HEK293 (cell line): ENCODE results near the gene SSR1.

ENCODE experiments used
- CTCF ChIA-PET: fragments of 350-600 bp; formaldehyde crosslinking; extraction: SDS; loops from one replicate; lab custom pipeline; 2021; ENCODE audit warnings: antibody characterized with exemption; lab: Yijun Ruan, JAX
- POLR2A ChIA-PET: fragments of 300-600 bp; formaldehyde crosslinking; extraction: SDS; loops from one replicate; lab custom pipeline; 2020; ENCODE audit warnings: antibody characterized with exemption, inconsistent platforms; lab: Yijun Ruan, JAX
- H3K27ac ChIP-seq: fragments of 200-500 bp; sonication (Bioruptor generic); 2 replicates; pipeline ENCODE4 v1.5.1; 2014; ENCODE audit warnings: low read depth, low read length, control low read depth, inconsistent platforms; ENCODE audit errors: extremely low read depth
- H3K36me3 ChIP-seq, 2 experiments: fragments of 200-500 bp in 1 of 2; sonication (Bioruptor generic) in 1 of 2; 1 replicate in 1 of 2; 2 replicates in 1 of 2; pipeline ENCODE4 v1.5.1; 2014 to 2017; ENCODE audit warnings: inconsistent platforms in 2 of 2, low read length in 2 of 2; ENCODE audit not compliant: control insufficient read depth in 2 of 2, insufficient read depth in 1 of 2
- H3K4me1 ChIP-seq: fragments of 200-500 bp; sonication (Bioruptor generic); 2 replicates; pipeline ENCODE4 v1.5.1; 2014; ENCODE audit warnings: mild to moderate bottlenecking, low read length, inconsistent platforms; ENCODE audit not compliant: control insufficient read depth, insufficient read depth
- H3K4me3 ChIP-seq: 2 replicates; pipeline ENCODE4 v1.5.1; 2011; ENCODE audit warnings: low read depth, mild to moderate bottlenecking, control low read depth, low read length, moderate library complexity
- H3K9me3 ChIP-seq: fragments of 200-500 bp; sonication (Bioruptor generic); 2 replicates; pipeline ENCODE4 v1.5.1; 2014; ENCODE audit warnings: low read depth, low read length, inconsistent platforms; ENCODE audit not compliant: control insufficient read depth, insufficient read depth
- EGR2 ChIP-seq: fragments of 450-650 bp; formaldehyde crosslinking; IDR thresholded peaks from 2 replicates; pipeline ENCODE4 v1.5.1; 2016; ENCODE audit warnings: low read depth, missing biosample characterization, missing genetic modification characterization
- IKZF3 ChIP-seq: fragments of 450-650 bp; IDR thresholded peaks from 2 replicates; pipeline ENCODE4 v1.5.0; 2018; ENCODE audit warnings: missing biosample characterization, mild to moderate bottlenecking, missing genetic modification characterization, moderate library complexity
- KLF1 ChIP-seq: fragments of 450-650 bp; formaldehyde crosslinking; IDR thresholded peaks from 2 replicates; pipeline ENCODE4 v1.5.1; 2016; ENCODE audit warnings: missing biosample characterization, missing genetic modification characterization
- KLF17 ChIP-seq: fragments of 450-650 bp; formaldehyde crosslinking; IDR thresholded peaks from 2 replicates; pipeline ENCODE4 v1.5.1; 2016; ENCODE audit warnings: missing biosample characterization, missing genetic modification characterization
- KLF8 ChIP-seq: fragments of 450-650 bp; formaldehyde crosslinking; IDR thresholded peaks from 2 replicates; pipeline ENCODE4 v1.5.1; 2016; ENCODE audit warnings: missing biosample characterization, missing genetic modification characterization
- KLF9 ChIP-seq: fragments of 450-650 bp; formaldehyde crosslinking; IDR thresholded peaks from 2 replicates; pipeline ENCODE4 v1.5.1; 2016; ENCODE audit warnings: missing biosample characterization, missing genetic modification characterization, low read depth
- PATZ1 ChIP-seq: fragments of 450-650 bp; formaldehyde crosslinking; IDR thresholded peaks from 2 replicates; pipeline ENCODE4 v1.5.1; 2016; ENCODE audit warnings: missing biosample characterization, missing genetic modification characterization
- WT1 ChIP-seq: fragments of 450-650 bp; formaldehyde crosslinking; IDR thresholded peaks from 2 replicates; pipeline ENCODE4 v1.5.1; 2016; ENCODE audit warnings: missing biosample characterization, missing genetic modification characterization
- YY1 ChIP-seq: fragments of 450-650 bp; formaldehyde crosslinking; IDR thresholded peaks from 2 replicates; pipeline ENCODE4 v1.5.1; 2018; ENCODE audit warnings: missing biosample characterization, missing genetic modification characterization
- YY2 ChIP-seq: fragments of 450-650 bp; formaldehyde crosslinking; IDR thresholded peaks from 2 replicates; pipeline ENCODE4 v1.5.1; 2016; ENCODE audit warnings: missing biosample characterization, missing genetic modification characterization
- ZBTB17 ChIP-seq: fragments of 450-650 bp; formaldehyde crosslinking; IDR thresholded peaks from 2 replicates; pipeline ENCODE4 v1.5.1; 2016; ENCODE audit warnings: missing biosample characterization, missing genetic modification characterization
- ZBTB7A ChIP-seq: fragments of 450-650 bp; formaldehyde crosslinking; IDR thresholded peaks from 2 replicates; pipeline ENCODE4 v1.5.1; 2016; ENCODE audit warnings: low read depth, missing biosample characterization, missing genetic modification characterization
- ZBTB8A ChIP-seq: fragments of 450-650 bp; formaldehyde crosslinking; IDR thresholded peaks from 2 replicates; pipeline ENCODE4 v1.5.1; 2016; ENCODE audit warnings: missing biosample characterization, missing genetic modification characterization
- ZFP3 ChIP-seq: fragments of 450-650 bp; formaldehyde crosslinking; IDR thresholded peaks from 2 replicates; pipeline ENCODE4 v1.5.1; 2016; ENCODE audit warnings: low read depth, missing biosample characterization, missing genetic modification characterization
- ZFP37 ChIP-seq: fragments of 450-650 bp; formaldehyde crosslinking; IDR thresholded peaks from 2 replicates; pipeline ENCODE4 v1.5.1; 2016; ENCODE audit warnings: missing biosample characterization, missing genetic modification characterization
- ZIC2 ChIP-seq: fragments of 450-650 bp; formaldehyde crosslinking; IDR thresholded peaks from 2 replicates; pipeline ENCODE4 v1.5.1; 2016; ENCODE audit warnings: missing biosample characterization, missing genetic modification characterization
- ZNF2 ChIP-seq: fragments of 450-650 bp; formaldehyde crosslinking; IDR thresholded peaks from 2 replicates; pipeline ENCODE4 v1.5.1; 2016; ENCODE audit warnings: missing biosample characterization, missing genetic modification characterization
- ZNF202 ChIP-seq: fragments of 450-650 bp; formaldehyde crosslinking; IDR thresholded peaks from 2 replicates; pipeline ENCODE4 v1.5.1; 2016; ENCODE audit warnings: missing biosample characterization, missing genetic modification characterization, borderline replicate concordance
- ZNF341 ChIP-seq: fragments of 450-650 bp; formaldehyde crosslinking; IDR thresholded peaks from 2 replicates; pipeline ENCODE4; 2016; ENCODE audit warnings: low read depth, missing biosample characterization, missing genetic modification characterization
- ZNF366 ChIP-seq: fragments of 450-650 bp; formaldehyde crosslinking; conservative IDR thresholded peaks from 2 replicates; pipeline ENCODE4 v1.5.1; 2016; ENCODE audit warnings: missing biosample characterization, missing genetic modification characterization
- ZNF404 ChIP-seq: fragments of 450-650 bp; formaldehyde crosslinking; IDR thresholded peaks from 2 replicates; pipeline ENCODE4 v1.5.1; 2017; ENCODE audit warnings: missing biosample characterization, missing genetic modification characterization
- ZNF501 ChIP-seq: fragments of 450-650 bp; formaldehyde crosslinking; IDR thresholded peaks from 2 replicates; pipeline ENCODE4 v1.5.1; 2016; ENCODE audit warnings: missing biosample characterization, missing genetic modification characterization
- ZNF596 ChIP-seq: fragments of 450-650 bp; IDR thresholded peaks from 2 replicates; pipeline ENCODE4 v1.5.0; 2018; ENCODE audit warnings: missing biosample characterization, mild to moderate bottlenecking, missing genetic modification characterization, moderate library complexity
- ZNF639 ChIP-seq: fragments of 450-650 bp; formaldehyde crosslinking; IDR thresholded peaks from 2 replicates; pipeline ENCODE4 v1.5.1; 2016; ENCODE audit warnings: missing biosample characterization, missing genetic modification characterization
- ZNF76 ChIP-seq: fragments of 450-650 bp; formaldehyde crosslinking; IDR thresholded peaks from 2 replicates; pipeline ENCODE4; 2016; ENCODE audit warnings: low read depth, missing biosample characterization, missing genetic modification characterization, borderline replicate concordance
- ZNF776 ChIP-seq: fragments of 450-650 bp; formaldehyde crosslinking; IDR thresholded peaks from 2 replicates; pipeline ENCODE4 v1.5.0; 2017; ENCODE audit warnings: missing biosample characterization, missing genetic modification characterization, borderline replicate concordance
- ZNF791 ChIP-seq: fragments of 450-650 bp; formaldehyde crosslinking; IDR thresholded peaks from 2 replicates; pipeline ENCODE4 v1.5.1; 2016; ENCODE audit warnings: missing biosample characterization, missing genetic modification characterization
- ZXDB ChIP-seq: fragments of 450-650 bp; formaldehyde crosslinking; IDR thresholded peaks from 2 replicates; pipeline ENCODE4 v1.5.1; 2016; ENCODE audit warnings: missing biosample characterization, missing genetic modification characterization
- TF ChIP-seq, protein P1 (sequence below): fragments of 450-650 bp; formaldehyde crosslinking; IDR thresholded peaks from 2 replicates; pipeline ENCODE4 v1.5.1; 2017; ENCODE audit warnings: missing biosample characterization, missing genetic modification characterization

The SSR1 gene

DNA sequence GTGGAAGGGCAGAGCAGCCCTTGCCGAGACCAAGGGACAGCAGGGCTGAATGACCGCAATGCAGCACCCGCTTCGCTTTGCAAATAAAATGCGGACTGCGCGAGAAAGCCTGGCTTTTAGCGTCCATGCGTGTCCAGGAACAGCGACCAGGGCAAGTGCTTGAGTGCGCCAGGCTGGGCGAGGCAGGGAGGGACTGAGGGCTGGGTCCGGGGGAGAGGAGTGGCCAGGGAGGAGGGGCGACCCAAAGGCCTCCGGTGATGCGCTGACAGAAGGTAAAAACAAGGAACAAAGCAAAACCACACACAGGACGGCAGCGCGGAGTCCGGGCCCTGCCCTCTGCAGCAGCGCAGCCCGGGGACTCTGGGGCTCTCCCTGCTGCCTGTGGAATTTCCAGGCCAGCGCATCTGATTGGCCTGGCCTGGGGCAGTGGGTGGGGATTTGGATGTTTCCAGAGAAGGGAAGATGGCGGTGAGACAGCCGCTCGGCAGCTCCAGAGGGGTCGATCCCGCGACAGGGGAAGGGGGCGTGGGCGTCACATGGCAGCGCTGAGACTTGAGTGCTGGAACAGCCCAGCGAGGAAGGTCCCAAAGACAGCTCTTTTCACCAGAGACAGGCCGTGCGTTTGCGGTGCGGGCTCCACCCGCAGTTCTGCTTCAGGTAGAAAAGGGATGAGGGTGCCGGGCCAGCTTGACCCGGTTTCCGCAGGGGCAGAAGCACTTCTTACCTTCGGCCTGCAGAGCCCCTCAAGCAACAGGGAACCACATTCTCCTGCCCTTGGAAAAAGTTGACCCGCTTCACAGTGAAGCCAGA, 51.8 kb downstream of the SSR1 start:
- ChIA-PET POLR2A (interaction anchor here (0.5 to 1.6 kb wide), 6 partner anchors 12 to 965 kb away, joined by 3 to 6 read pairs (median 3); partner anchors contain the start of genes CAGE1 and RIOK1), CTCF (interaction anchor here (0.6 to 3.2 kb wide), 6 partner anchors 15 to 354 kb away, joined by 3 to 15 read pairs (median 4); no protein-coding TSS in a partner anchor)
- H3K36me3 ChIP-seq, result no peaks in the 10 kb centered on the region
- H3K4me1 ChIP-seq, result peaks cover 2% of the 10 kb centered on the region; the same call in 1 of the 2 replicates
- H3K27ac ChIP-seq, result peak overlapping the region; percentile 27; the same call in 1 of the 2 replicates
- H3K4me3 ChIP-seq, result peak overlapping the region; percentile 60
- H3K9me3 ChIP-seq, result no peaks in the 10 kb centered on the region
- peak; percentile 17; the same call in 1 of the 2 replicates for TF ChIP-seq ZIC2 (tag by site-specific recombination)
- peak; percentile 41; the same call in 1 of the 2 replicates for TF ChIP-seq ZFP37 (tag by site-specific recombination)
- TF ChIP-seq ZXDB (tag by site-specific recombination), result peak; percentile 85
- TF ChIP-seq EGR2, result peak; percentile 71
- TF ChIP-seq, protein P1, sequence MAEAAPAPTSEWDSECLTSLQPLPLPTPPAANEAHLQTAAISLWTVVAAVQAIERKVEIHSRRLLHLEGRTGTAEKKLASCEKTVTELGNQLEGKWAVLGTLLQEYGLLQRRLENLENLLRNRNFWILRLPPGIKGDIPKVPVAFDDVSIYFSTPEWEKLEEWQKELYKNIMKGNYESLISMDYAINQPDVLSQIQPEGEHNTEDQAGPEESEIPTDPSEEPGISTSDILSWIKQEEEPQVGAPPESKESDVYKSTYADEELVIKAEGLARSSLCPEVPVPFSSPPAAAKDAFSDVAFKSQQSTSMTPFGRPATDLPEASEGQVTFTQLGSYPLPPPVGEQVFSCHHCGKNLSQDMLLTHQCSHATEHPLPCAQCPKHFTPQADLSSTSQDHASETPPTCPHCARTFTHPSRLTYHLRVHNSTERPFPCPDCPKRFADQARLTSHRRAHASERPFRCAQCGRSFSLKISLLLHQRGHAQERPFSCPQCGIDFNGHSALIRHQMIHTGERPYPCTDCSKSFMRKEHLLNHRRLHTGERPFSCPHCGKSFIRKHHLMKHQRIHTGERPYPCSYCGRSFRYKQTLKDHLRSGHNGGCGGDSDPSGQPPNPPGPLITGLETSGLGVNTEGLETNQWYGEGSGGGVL (tag by site-specific recombination), result no peak
- peak; percentile 14; the same call in 1 of the 2 replicates for TF ChIP-seq ZBTB7A (tag by site-specific recombination)
- TF ChIP-seq IKZF3 (tag by site-specific recombination), result peak; percentile 89
- no peak for TF ChIP-seq ZNF202 (tag by site-specific recombination)
- no peak for TF ChIP-seq ZNF639 (tag by site-specific recombination)
- TF ChIP-seq KLF1 (tag by site-specific recombination), result peak; percentile 91
- peak; percentile 39; the same call in 1 of the 2 replicates for TF ChIP-seq ZNF501 (tag by site-specific recombination)
- peak; percentile 47; the same call in 1 of the 2 replicates for TF ChIP-seq KLF17 (tag by site-specific recombination)
- TF ChIP-seq ZBTB17 (tag by site-specific recombination), result peak; percentile 90
- TF ChIP-seq WT1 (tag by site-specific recombination), result peak; percentile 69; the same call in 1 of the 2 replicates
- TF ChIP-seq ZFP3 (tag by site-specific recombination), result no peak
- TF ChIP-seq ZNF366 (tag by site-specific recombination), result 0 out of 2 replicates have a peak, but pooled peaks have one; percentile 25
- no peak for TF ChIP-seq ZNF404 (tag by site-specific recombination)
- TF ChIP-seq YY1, result peak; percentile 74; the same call in 1 of the 2 replicates
- peak; percentile 53; the same call in 1 of the 2 replicates for TF ChIP-seq KLF8 (tag by site-specific recombination)
- peak; percentile 88 for TF ChIP-seq KLF9 (tag by site-specific recombination)
- TF ChIP-seq ZNF776 (tag by site-specific recombination), result no peak
- TF ChIP-seq PATZ1 (tag by site-specific recombination), result peak; percentile 33; the same call in 1 of the 2 replicates
- TF ChIP-seq ZNF2, result 0 out of 2 replicates have a peak, but pooled peaks have one; percentile 49
- peak; percentile 63 for TF ChIP-seq ZBTB8A (tag by site-specific recombination)
- TF ChIP-seq ZNF791, result no peak
- peak; percentile 40; the same call in 1 of the 2 replicates for TF ChIP-seq YY2 (tag by site-specific recombination)
- peak; percentile 60 for TF ChIP-seq ZNF76 (tag by site-specific recombination)
- TF ChIP-seq ZNF341, result peak; percentile 85
- no peak for TF ChIP-seq ZNF596 (tag by site-specific recombination)
